C4-2B (cell line): ENCODE data around the gene ALKBH5.
A peak's percentile ranks its signal among the peaks of the same experiment; 100 is the strongest.

ENCODE experiments used
- CTCF ChIP-seq: fragments of 450-650 bp; conservative IDR thresholded peaks from 2 replicates; pipeline ENCODE4 v1.5.1; 2017; ENCODE audit warnings: mild to moderate bottlenecking
- ZFX ChIP-seq: fragments of 450-650 bp; IDR thresholded peaks from 2 replicates; pipeline ENCODE4 v1.6.1; 2017

DNA sequence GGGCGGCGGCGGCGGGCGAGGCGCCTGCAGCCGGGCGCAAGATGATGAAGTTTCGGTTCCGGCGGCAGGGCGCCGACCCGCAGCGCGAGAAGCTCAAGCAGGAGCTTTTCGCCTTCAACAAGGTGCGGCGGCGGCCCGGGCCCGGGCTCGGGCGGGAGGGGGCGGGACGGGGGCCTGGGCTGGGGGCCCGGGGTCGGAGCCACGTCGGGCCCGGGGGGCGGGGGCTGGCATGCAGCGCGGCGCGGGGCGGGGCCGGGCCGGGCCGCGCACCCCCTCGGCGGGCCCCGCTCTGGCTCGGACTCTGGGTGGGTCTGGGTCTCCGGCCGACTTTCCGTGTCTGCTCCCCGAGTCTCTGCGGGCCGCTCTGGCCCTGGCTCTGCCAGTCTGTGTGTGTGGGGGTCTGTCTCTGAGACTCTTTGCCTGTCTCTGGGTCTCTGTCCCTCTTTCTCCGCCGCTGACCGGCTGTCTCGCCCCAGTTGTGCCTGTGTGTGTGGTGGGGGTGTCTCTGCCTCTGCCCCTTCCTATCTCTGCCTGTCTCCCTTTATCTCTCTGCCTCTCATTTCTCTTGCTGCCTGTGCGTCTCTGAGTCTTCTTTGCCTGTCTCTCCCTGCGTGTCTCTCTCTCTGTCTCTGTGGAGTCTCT is 42.1 kb downstream of the ALKBH5 start:
- no peak for TF ChIP-seq CTCF
- peak; percentile 22; the same call in 1 of the 2 replicates for TF ChIP-seq ZFX
